AG04449 (cell line): ENCODE measurements around the gene GPR150.
A peak's percentile ranks its signal among the peaks of the same experiment; 100 is the strongest.
"Not testable (repeated sequence)": the region's sequence is repeated elsewhere in the genome, so short reads cannot be mapped to it uniquely, and the experiment has no call there.

ENCODE experiments used
- CTCF ChIA-PET: fragments of 350-600 bp; formaldehyde crosslinking; extraction: SDS; loops from one replicate; lab custom pipeline; 2021; ENCODE audit warnings: antibody characterized with exemption; lab: Yijun Ruan, JAX
- POLR2A ChIA-PET: fragments of 400-600, 350-600 bp; formaldehyde crosslinking; extraction: SDS; loops from one replicate; lab custom pipeline; 2020; ENCODE audit warnings: antibody characterized with exemption, inconsistent platforms; lab: Yijun Ruan, JAX
- DNase-seq: peaks from one replicate; pipeline ENCODE4 v3.0.0-alpha.2; 2010; ENCODE audit warnings: low read depth, low spot score
- H3K4me3 ChIP-seq: 2 replicates; pipeline ENCODE4 v1.5.1; 2011; ENCODE audit warnings: low read depth, mild to moderate bottlenecking, control low read depth, low read length
- CTCF ChIP-seq: IDR thresholded peaks from one replicate; pipeline ENCODE4 v1.5.1; 2011; ENCODE audit warnings: mild to moderate bottlenecking, moderate library complexity, low read length, control low read depth, inconsistent platforms; ENCODE audit not compliant: insufficient read depth; ENCODE audit errors: missing control alignments

The GPR150 gene

GRCh38 chr5:95643152-95643551 lies 23.3 kb downstream of the GPR150 start:
- no peak for TF ChIP-seq CTCF
- no peak for DNase-seq
- ChIA-PET POLR2A (no interaction called here), CTCF (interaction anchor here (0.7 to 8.4 kb wide), 17 partner anchors 9 to 209 kb away, joined by 3 to 222 read pairs (median 6); no protein-coding TSS in a partner anchor)
- H3K4me3 ChIP-seq = no peak overlapping the region

- no peak overlapping the region for H3K4me3 ChIP-seq
- ChIA-PET POLR2A (no interaction called here), CTCF (interaction anchor here (0.7 to 8.4 kb wide), 37 partner anchors 10 to 696 kb away, joined by 3 to 222 read pairs (median 4); partner anchors contain the start of gene RHOBTB3)
- DNase-seq = no peak
- peak; percentile 67 for TF ChIP-seq CTCF
Measured at GRCh38 chr5:95644351-95645042, 24.6 kb downstream of the GPR150 start.

GRCh38 chr5:95646226-95646568 lies 26.3 kb downstream of the GPR150 start:
- ChIA-PET CTCF (interaction anchor here (0.9 to 8.4 kb wide), 16 partner anchors 9 to 200 kb away, joined by 3 to 222 read pairs (median 6); partner anchors contain the start of gene RHOBTB3), POLR2A (interaction anchor here (0.9 to 1.9 kb wide), 10 partner anchors 9 to 206 kb away, joined by 3 to 17 read pairs (median 3); partner anchors contain the start of genes ARSK, RHOBTB3 and SKIC3)
- H3K4me3 ChIP-seq, DNase-seq: not testable (repeated sequence)

DNA sequence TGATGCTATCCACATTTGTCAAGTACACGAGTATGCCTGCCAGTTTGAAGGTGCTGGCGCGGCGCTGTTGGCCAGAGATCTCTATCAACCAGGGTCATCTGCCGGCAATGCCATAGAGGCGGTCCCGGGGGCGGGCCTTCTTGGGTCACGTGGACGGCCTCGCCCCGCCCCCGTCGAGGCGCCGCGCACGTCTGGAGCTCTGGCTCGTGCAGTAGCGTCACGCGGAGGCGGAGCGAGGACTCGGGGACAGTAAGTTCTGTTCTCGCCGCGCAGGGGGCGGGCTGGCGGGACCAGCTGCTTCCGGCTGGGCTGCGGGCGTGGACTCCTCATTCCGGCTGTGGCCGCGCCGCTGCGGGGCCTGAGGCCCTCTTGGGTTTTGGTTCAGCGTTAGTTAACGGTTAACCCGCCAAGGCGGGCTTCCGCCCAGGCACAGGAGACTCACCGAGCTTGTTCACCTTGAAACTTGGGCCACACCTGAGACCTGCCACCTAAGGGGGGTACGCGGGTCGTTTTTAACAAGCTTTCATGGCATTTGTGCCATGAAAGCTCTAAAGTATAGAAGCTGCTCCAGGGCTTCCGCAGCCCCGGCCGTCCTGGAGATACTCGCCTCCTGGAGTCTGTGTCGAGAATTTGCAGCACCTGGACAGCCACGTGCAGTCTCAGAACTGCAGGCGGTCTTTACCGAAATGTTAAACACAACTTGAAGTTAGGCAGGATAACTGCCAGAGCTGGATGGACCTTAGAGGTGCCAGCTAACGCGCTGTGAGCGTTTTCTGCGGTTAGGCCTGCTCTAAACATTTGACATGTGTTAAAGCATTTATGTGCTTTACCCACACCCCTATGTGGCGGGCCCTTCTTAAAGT lies 26.9 kb downstream of the GPR150 start, which contains the start of gene RFESD:
RFESD (plus strand) TSS at position 209 of the 863 bp plus-strand sequence. CDS start 5,495 bp downstream, outside the sequence.
- peak; percentile 58 for DNase-seq
- TF ChIP-seq CTCF = peak; percentile 18
- CTCF ChIA-PET = interaction anchor here (0.6 to 8.4 kb wide), 22 partner anchors 9 to 215 kb away, joined by 3 to 222 read pairs (median 5); partner anchors contain the start of gene RHOBTB3
- POLR2A ChIA-PET = interaction anchor here (0.6 to 1.9 kb wide), 13 partner anchors 9 to 205 kb away, joined by 3 to 17 read pairs (median 3); partner anchors contain the start of genes ARSK, RHOBTB3 and SKIC3
- peak within 1 kb of the TSS; percentile 63 for H3K4me3 ChIP-seq

- POLR2A ChIA-PET = interaction anchor here (1.9 kb wide), 1 partner anchor 83 kb away, joined by 17 read pairs; the partner anchor contains the start of gene RHOBTB3
- CTCF ChIA-PET = interaction anchor here (0.5 to 8.4 kb wide), 12 partner anchors 13 to 198 kb away, joined by 3 to 222 read pairs (median 5); partner anchors contain the start of gene RHOBTB3
- H3K4me3 ChIP-seq = no peak overlapping the region
Measured at GRCh38 chr5:95647886-95648860, 28.3 kb downstream of the GPR150 start.

More at GRCh38 chr5:95647886-95648860, 28.3 kb downstream of the GPR150 start:
- no peak for TF ChIP-seq CTCF
- no peak for DNase-seq
